ENCODE measurements around the gene LCN10.

- TF ChIP-seq MYC (CRISPR knock-in tag; IDR thresholded peaks at IDR 0.05; ENCODE audit: borderline replicate concordance) (no peak), MAX (IDR thresholded peaks at IDR 0.05) (no peak), HDAC2 (CRISPR knock-in tag; IDR thresholded peaks at IDR 0.05) (no peak), CTCF (CRISPR knock-in tag; IDR thresholded peaks at IDR 0.05) (no peak), BHLHE40 (IDR thresholded peaks at IDR 0.05; ENCODE audit: low read length) (no peak), RFX5 (IDR thresholded peaks at IDR 0.05; ENCODE audit: low read depth, low read length) (no peak), MYNN (CRISPR knock-in tag; IDR thresholded peaks at IDR 0.05; ENCODE audit: low read depth) (no peak), ZBTB40 (IDR thresholded peaks at IDR 0.05) (no peak), ZBTB40 (CRISPR knock-in tag; IDR thresholded peaks at IDR 0.05) (no peak)
Measured at GRCh38 chr9:136746621-136747020, 3.9 kb upstream of the LCN10 start.
